Measurements from ENCODE around the gene DRGX. TPM values are rescaled to one million over a fixed set of nuclear protein-coding genes. Genes with fewer than 3 reads are reported as not detected.
A peak's percentile ranks its signal among the peaks of the same experiment; 100 is the strongest.

Gene DRGX
- total RNA-seq, 4 donors from 2014 or later, result 1.2 TPM; not detected in 3

DNA sequence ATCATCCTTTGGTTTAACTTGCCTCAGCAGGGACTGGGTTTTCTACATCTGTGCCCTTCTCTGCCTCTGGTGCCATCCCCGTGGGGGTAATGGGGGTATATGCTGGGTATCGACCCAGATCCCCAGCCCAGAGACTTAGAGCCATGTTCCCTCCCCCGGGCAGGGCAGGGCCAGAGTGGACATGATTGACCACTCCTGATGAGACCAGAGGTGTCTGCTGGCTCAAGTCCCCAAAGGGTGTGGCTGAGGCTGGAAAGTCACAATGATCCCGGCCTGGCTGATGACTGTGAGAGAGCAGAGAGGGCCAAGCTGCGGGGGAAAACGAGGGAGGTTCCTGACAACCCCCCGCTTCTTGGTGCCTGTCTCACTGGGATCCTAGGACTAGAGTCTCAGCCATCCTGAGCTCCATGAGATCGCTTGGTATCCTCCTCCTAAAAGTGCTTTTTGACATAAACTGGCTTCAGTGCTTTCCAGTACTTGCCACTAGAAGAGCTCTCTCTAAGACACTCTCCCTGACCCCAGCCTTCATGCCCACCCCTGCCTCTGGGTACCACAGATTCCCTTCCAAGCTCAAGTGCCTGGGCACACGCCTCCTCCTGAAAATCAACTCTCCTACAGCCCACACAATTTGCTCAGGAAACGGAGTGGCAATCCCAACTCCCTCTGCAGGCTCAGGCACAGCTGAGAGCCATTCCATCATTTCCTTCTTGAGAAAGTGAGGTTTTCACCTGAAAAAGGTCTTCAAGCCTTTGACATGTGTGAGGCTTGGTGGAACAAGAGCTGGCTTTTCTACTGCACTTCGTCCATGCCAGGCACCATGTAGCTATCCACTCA lies 33.9 kb downstream of the DRGX start:
- no peaks in the 10 kb centered on the region for H3K9me3 ChIP-seq
- peaks cover 12% of the 10 kb centered on the region for H3K4me1 ChIP-seq
- WGBS, result 55% methylated on average over 11 of the region's 11 CpGs
- DNase-seq (ENCODE audit: low spot score in 2 of 2), result peak in 1 of 2 donors; percentile 75
- TF ChIP-seq POLR2AphosphoS5 (IDR thresholded peaks at IDR 0.05) (no peak), CTCF (IDR thresholded peaks at IDR 0.05) (no peak), POLR2A (IDR thresholded peaks at IDR 0.05) (no peak), EP300 (IDR thresholded peaks at IDR 0.05) (no peak)
- no peaks in the 10 kb centered on the region for H3K36me3 ChIP-seq
- no peak overlapping the region for H3K4me3 ChIP-seq
- H3K27ac ChIP-seq, result no peak overlapping the region
- peaks cover 6% of the 10 kb centered on the region for H3K27me3 ChIP-seq

GRCh38 chr10:49361178-49361554 lies 34.7 kb downstream of the DRGX start:
- H3K4me1 ChIP-seq, result peaks cover 12% of the 10 kb centered on the region
- no peaks in the 10 kb centered on the region for H3K9me3 ChIP-seq
- H3K36me3 ChIP-seq, result no peaks in the 10 kb centered on the region
- no peak overlapping the region for H3K27ac ChIP-seq
- H3K4me3 ChIP-seq, result no peak overlapping the region
- 59% methylated on average over 3 of the region's 8 CpGs for WGBS
- H3K27me3 ChIP-seq, result peaks cover 6% of the 10 kb centered on the region
- TF ChIP-seq CTCF (IDR thresholded peaks at IDR 0.05) (no peak), POLR2AphosphoS5 (IDR thresholded peaks at IDR 0.05) (no peak)
- DNase-seq (ENCODE audit: low spot score in 2 of 2), result peak in 1 of 2 donors; percentile 66

DNA sequence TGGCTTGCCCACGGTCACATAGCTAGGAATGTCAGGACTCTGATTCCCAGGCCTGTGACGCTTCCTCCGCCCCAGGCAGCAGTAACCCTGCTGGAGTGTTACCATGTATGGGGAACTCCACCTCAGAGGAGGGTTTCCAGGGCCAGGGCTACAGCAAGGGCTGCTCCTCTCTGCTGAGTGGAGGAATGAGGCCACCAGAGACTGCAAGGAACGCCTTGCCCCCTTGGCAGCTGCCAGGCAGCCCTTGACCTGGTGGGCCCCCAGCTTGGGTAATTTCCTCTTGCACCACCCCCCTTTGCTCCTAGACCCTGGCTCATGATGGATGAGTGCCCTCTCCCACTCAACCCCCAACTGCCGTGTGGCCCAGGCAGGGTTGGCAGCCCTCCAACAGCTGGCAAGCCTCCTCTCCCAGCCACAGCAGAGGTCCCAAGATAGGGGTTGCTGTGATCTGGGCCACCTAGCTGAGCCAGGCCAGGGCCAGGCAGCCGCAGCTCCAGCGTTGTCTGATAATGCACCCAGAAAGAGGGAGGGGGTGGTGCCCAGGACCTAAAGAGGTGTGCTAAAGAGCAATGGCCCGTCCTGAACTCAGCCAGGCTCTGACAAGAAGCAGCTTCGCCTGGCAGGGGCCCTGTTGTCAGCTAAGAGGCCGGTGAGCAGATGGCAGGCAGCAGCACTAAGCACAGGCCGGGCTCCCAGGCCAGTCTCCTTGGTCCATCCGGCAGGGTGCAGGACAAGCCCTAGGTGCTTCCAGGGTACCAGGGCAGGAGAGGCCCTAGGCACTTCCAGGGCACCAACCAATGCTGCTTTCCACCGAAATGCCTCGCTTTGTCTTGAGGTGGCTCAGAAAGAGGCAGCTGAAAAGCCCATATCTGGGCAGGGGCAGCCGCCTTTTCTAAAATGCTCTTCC lies 35.4 kb downstream of the DRGX start:
- WGBS, result 63% methylated on average over 10 of the region's 15 CpGs
- TF ChIP-seq EP300 (IDR thresholded peaks at IDR 0.05), result no peak
- TF ChIP-seq POLR2AphosphoS5 (IDR thresholded peaks at IDR 0.05), result no peak
- TF ChIP-seq POLR2A (IDR thresholded peaks at IDR 0.05), result no peak
- no peak for TF ChIP-seq CTCF (IDR thresholded peaks at IDR 0.05)
- peak in 1 of 2 donors; percentile 76 for DNase-seq (ENCODE audit: low spot score in 2 of 2)
- peaks cover 3% of the 10 kb centered on the region for H3K27me3 ChIP-seq
- H3K4me1 ChIP-seq, result peaks cover 12% of the 10 kb centered on the region
- H3K4me3 ChIP-seq, result no peak overlapping the region
- no peaks in the 10 kb centered on the region for H3K9me3 ChIP-seq
- no peak overlapping the region for H3K27ac ChIP-seq
- H3K36me3 ChIP-seq, result no peaks in the 10 kb centered on the region

- Histone ChIP-seq H3K27me3 (peaks cover 3% of the 10 kb centered on the region), H3K4me3 (no peak overlapping the region), H3K27ac (no peak overlapping the region), H3K9me3 (no peaks in the 10 kb centered on the region), H3K36me3 (no peaks in the 10 kb centered on the region), H3K4me1 (peaks cover 12% of the 10 kb centered on the region)
- DNase-seq (ENCODE audit: low spot score in 2 of 2), result peak in 1 of 2 donors; percentile 59
- no peak for TF ChIP-seq POLR2AphosphoS5 (IDR thresholded peaks at IDR 0.05)
- TF ChIP-seq CTCF (IDR thresholded peaks at IDR 0.05), result no peak
- TF ChIP-seq EP300 (IDR thresholded peaks at IDR 0.05), result no peak
- TF ChIP-seq POLR2A (IDR thresholded peaks at IDR 0.05), result no peak
- WGBS, result 40% methylated on average over 9 of the region's 13 CpGs
These were observed 36.3 kb downstream of the DRGX start for GRCh38 chr10:49359349-49360270.
